Hepatocyte (in vitro differentiated cells): ENCODE data around the gene SLC37A1. TPM values are rescaled to one million over a fixed set of nuclear protein-coding genes. Genes with fewer than 3 reads are reported as not detected.
A peak's percentile ranks its signal among the peaks of the same experiment; 100 is the strongest.

Experiments
- DNase-seq: peaks from one replicate; pipeline ENCODE4 v3.0.0-alpha.2; 2016; ENCODE audit warnings: low spot score
- H2AFZ ChIP-seq: fragments of 200-600 bp; sonication (generic); 2 replicates; pipeline ENCODE4 v1.6.0; 2016; ENCODE audit warnings: antibody characterized with exemption, mild to moderate bottlenecking
- H3K27ac ChIP-seq: fragments of 200-600 bp; sonication (generic); 2 replicates; pipeline ENCODE4 v1.5.1; 2016; ENCODE audit warnings: mild to moderate bottlenecking
- H3K27me3 ChIP-seq: fragments of 200-600 bp; sonication (generic); 2 replicates; pipeline ENCODE4 v1.6.1; 2016
- H3K36me3 ChIP-seq: fragments of 200-600 bp; sonication (generic); replicated peaks from 2 replicates; pipeline ENCODE4 v1.5.1; 2016; ENCODE audit warnings: low read depth; ENCODE audit not compliant: insufficient read depth
- H3K4me1 ChIP-seq: fragments of 200-600 bp; sonication (generic); 2 replicates; pipeline ENCODE4 v1.5.1; 2016; ENCODE audit warnings: mild to moderate bottlenecking, moderate library complexity; ENCODE audit not compliant: insufficient read depth
- H3K4me2 ChIP-seq: fragments of 200-600 bp; sonication (generic); 2 replicates; pipeline ENCODE4 v1.6.0; 2016
- H3K4me3 ChIP-seq: fragments of 200-600 bp; sonication (generic); 2 replicates; pipeline ENCODE4 v1.5.1; 2016; ENCODE audit warnings: mild to moderate bottlenecking
- H3K79me2 ChIP-seq: fragments of 200-600 bp; sonication (generic); 2 replicates; pipeline ENCODE4 v1.6.0; 2017; ENCODE audit warnings: mild to moderate bottlenecking
- H3K9me2 ChIP-seq: fragments of 200-600 bp; sonication (generic); replicated peaks from 2 replicates; pipeline ENCODE4 v1.6.0; 2017; ENCODE audit warnings: mild to moderate bottlenecking; ENCODE audit not compliant: insufficient read depth
- H3K9me3 ChIP-seq: fragments of 200-600 bp; sonication (generic); 2 replicates; pipeline ENCODE4 v1.5.1; 2016; ENCODE audit warnings: low read depth, mild to moderate bottlenecking
- H4K20me1 ChIP-seq: fragments of 200-600 bp; sonication (generic); 2 replicates; pipeline ENCODE4 v1.6.0; 2016; ENCODE audit warnings: mild to moderate bottlenecking; ENCODE audit not compliant: insufficient read depth, poor library complexity, severe bottlenecking
- CTCF ChIP-seq: fragments of 200-600 bp; sonication (generic); IDR thresholded peaks from 2 replicates; pipeline ENCODE4 v1.5.1; 2016; ENCODE audit warnings: antibody characterized with exemption, mild to moderate bottlenecking; ENCODE audit not compliant: poor library complexity
- EZH2 ChIP-seq: fragments of 200-600 bp; sonication (generic); IDR thresholded peaks from 2 replicates; pipeline ENCODE4 v1.6.1; 2016; ENCODE audit warnings: antibody characterized with exemption, mild to moderate bottlenecking, borderline replicate concordance
- EZH2phosphoT487 ChIP-seq: fragments of 200-600 bp; sonication (generic); IDR thresholded peaks from one replicate; pipeline ENCODE4 v1.6.1; 2018; ENCODE audit warnings: antibody characterized with exemption, mild to moderate bottlenecking, low read depth, moderate library complexity; ENCODE audit not compliant: unreplicated experiment, severe bottlenecking
- WGBS: methylation state at CpG from one replicate; pipeline ENCODE4 v1.1.6; 2016; ENCODE audit warnings: low lambda C conversion rate; ENCODE audit errors: missing lambda C conversion rate; 5-methylcytosine and 5-hydroxymethylcytosine counted together
- polyA plus RNA-seq: library from polyadenylated mRNA; unstranded; fragments of >200 nt; fragmentation: Nextera tagmentation; extraction: Ambion mirVana; gene quantifications from 2 replicates; pipeline ENCODE4 v1.2.1, GENCODE V29; 2016
- total RNA-seq: library from RNA; depleted of rRNA; stranded (reverse); fragments of >200 nt; gene quantifications from 2 replicates; pipeline ENCODE4 v1.2.3, GENCODE V29; 2014

Gene SLC37A1
- total and polyA plus RNA-seq, 2 experiments from 2014 or later = 17.9 to 18.5 TPM

- H3K27ac ChIP-seq = peak overlapping the region; percentile 87
- H3K4me2 ChIP-seq = no peak overlapping the region
- H3K27me3 ChIP-seq = no peaks in the 10 kb centered on the region
- no peaks in the 10 kb centered on the region for H4K20me1 ChIP-seq
- no peak for DNase-seq
- no peaks in the 10 kb centered on the region for H3K79me2 ChIP-seq
- TF ChIP-seq EZH2 = no peak
- TF ChIP-seq EZH2phosphoT487 = no peak
- TF ChIP-seq CTCF = no peak
- H3K4me1 ChIP-seq = peaks cover 35% of the 10 kb centered on the region
- H2AFZ ChIP-seq = no peak overlapping the region
- H3K4me3 ChIP-seq = no peak overlapping the region
- no peaks in the 10 kb centered on the region for H3K36me3 ChIP-seq
- H3K9me2 ChIP-seq = no peaks in the 10 kb centered on the region
- WGBS = 82% methylated on average over 3 of the region's 3 CpGs
- no peaks in the 10 kb centered on the region for H3K9me3 ChIP-seq
Measured at GRCh38 chr21:42465803-42466127, 47.9 kb upstream of the SLC37A1 start.

- Histone ChIP-seq H3K4me2 (no peak overlapping the region), H3K9me2 (no peaks in the 10 kb centered on the region), H3K4me1 (peaks cover 35% of the 10 kb centered on the region), H3K36me3 (no peaks in the 10 kb centered on the region), H3K9me3 (no peaks in the 10 kb centered on the region), H2AFZ (no peak overlapping the region), H3K27ac (peak overlapping the region; percentile 26), H3K4me3 (no peak overlapping the region), H3K27me3 (no peaks in the 10 kb centered on the region), H4K20me1 (no peaks in the 10 kb centered on the region), H3K79me2 (no peaks in the 10 kb centered on the region)
- TF ChIP-seq EZH2phosphoT487 (no peak), EZH2 (no peak), CTCF (no peak)
- 93% methylated on average over 10 of the region's 10 CpGs for WGBS
- DNase-seq = no peak
Measured at GRCh38 chr21:42466700-42467099, 47.0 kb upstream of the SLC37A1 start.

- peak; percentile 48 for DNase-seq
- H3K4me3 ChIP-seq = no peak overlapping the region
- H4K20me1 ChIP-seq = no peaks in the 10 kb centered on the region
- H3K27ac ChIP-seq = peak overlapping the region; percentile 95
- no peak overlapping the region for H3K4me2 ChIP-seq
- H3K9me2 ChIP-seq = no peaks in the 10 kb centered on the region
- 46% methylated on average over 12 of the region's 12 CpGs for WGBS
- H3K36me3 ChIP-seq = no peaks in the 10 kb centered on the region
- H3K27me3 ChIP-seq = no peaks in the 10 kb centered on the region
- TF ChIP-seq CTCF (peak; percentile 28), EZH2 (no peak), EZH2phosphoT487 (no peak)
- H3K4me1 ChIP-seq = peaks cover 28% of the 10 kb centered on the region
- H2AFZ ChIP-seq = no peak overlapping the region
- no peaks in the 10 kb centered on the region for H3K79me2 ChIP-seq
- H3K9me3 ChIP-seq = no peaks in the 10 kb centered on the region
Measured at GRCh38 chr21:42467140-42467983, 46.3 kb upstream of the SLC37A1 start.
